A673 (cell line): ENCODE measurements around the gene TTC34. TPM values are rescaled to one million over a fixed set of nuclear protein-coding genes. Genes with fewer than 3 reads are reported as not detected.

Experiments
- BruUV-seq: library from RNA; stranded (reverse); fragments of 400-500 nt; replicated peaks from 2 replicates; lab custom pipeline; 2021; lab: Mats Ljungman, UMichigan
- CTCF ChIA-PET: fragments of 300-600 bp; sonication (Branson Sonifier 250); formaldehyde crosslinking; loops from one replicate; lab custom pipeline; 2022; ENCODE audit warnings: antibody characterized with exemption; lab: Charles Lee
- POLR2A ChIA-PET: fragments of 300-600 bp; sonication (Branson Sonifier 250); formaldehyde crosslinking; loops from one replicate; lab custom pipeline; 2022; ENCODE audit warnings: antibody characterized with exemption; ENCODE audit not compliant: low non-redundant PET; lab: Charles Lee
- DNase-seq: peaks from one replicate; pipeline ENCODE4 v3.0.0-alpha.2; 2015; ENCODE audit warnings: low spot score
- H3K27ac ChIP-seq: fragments of 200-600 bp; sonication (generic); 2 replicates; pipeline ENCODE4 v1.5.1; 2016; ENCODE audit warnings: mixed run types, low read depth, mild to moderate bottlenecking, mixed read lengths, antibody characterized with exemption, low read length; ENCODE audit not compliant: poor library complexity, severe bottlenecking
- H3K27me3 ChIP-seq: fragments of 200-600 bp; sonication (generic); replicated peaks from 2 replicates; pipeline ENCODE4 v1.6.1; 2017; ENCODE audit warnings: mixed run types, low read depth, mild to moderate bottlenecking, mixed read lengths, antibody characterized with exemption, low read length; ENCODE audit not compliant: insufficient read depth, poor library complexity
- H3K36me3 ChIP-seq: fragments of 200-600 bp; sonication (generic); 2 replicates; pipeline ENCODE4 v1.6.1; 2016; ENCODE audit warnings: mixed run types, mild to moderate bottlenecking, mixed read lengths, antibody characterized with exemption, low read length; ENCODE audit not compliant: insufficient read depth, poor library complexity, severe bottlenecking
- H3K4me1 ChIP-seq: fragments of 200-600 bp; sonication (generic); 2 replicates; pipeline ENCODE4 v1.6.1; 2017; ENCODE audit warnings: mixed run types, mild to moderate bottlenecking, mixed read lengths, antibody characterized with exemption, low read length; ENCODE audit not compliant: insufficient read depth, poor library complexity, severe bottlenecking
- H3K4me3 ChIP-seq: fragments of 200-600 bp; sonication (generic); 2 replicates; pipeline ENCODE4 v1.5.1; 2016; ENCODE audit warnings: low read depth, mixed run types, mild to moderate bottlenecking, mixed read lengths, low read length; ENCODE audit not compliant: poor library complexity, severe bottlenecking
- H3K9me3 ChIP-seq: fragments of 200-600 bp; sonication (generic); 2 replicates; pipeline ENCODE4 v1.6.1; 2016; ENCODE audit warnings: mixed run types, low read depth, mild to moderate bottlenecking, mixed read lengths, antibody characterized with exemption, low read length; ENCODE audit not compliant: poor library complexity, severe bottlenecking
- CTCF ChIP-seq: fragments of 300-800, 200-600 bp; sonication (generic); conservative IDR thresholded peaks from 2 replicates; pipeline ENCODE4 v1.5.1; 2017; ENCODE audit warnings: low read depth, mild to moderate bottlenecking, antibody characterized with exemption, low read length, moderate library complexity, mixed read lengths
- EZH2 ChIP-seq: fragments of 200-600 bp; sonication (generic); IDR thresholded peaks from 2 replicates; pipeline ENCODE4 v1.6.1; 2017; ENCODE audit warnings: borderline replicate concordance, low read depth, mild to moderate bottlenecking, mixed read lengths, antibody characterized with exemption, low read length; ENCODE audit not compliant: poor library complexity, severe bottlenecking
- intact Hi-C: fragments of 100-400 bp; cut with micrococcal nuclease; formaldehyde crosslinking; loops from one replicate; pipeline ENCODE4 v1.10.0; 2022; ENCODE audit not compliant: unreplicated experiment
- total RNA-seq: library from RNA; stranded (reverse); gene quantifications from 2 replicates; pipeline ENCODE4 v1.2.3, GENCODE V29; 2021

The TTC34 gene
- total RNA-seq, 1 experiment from 2014 or later, result 0.84 TPM

- no peaks in the 10 kb centered on the region for H3K9me3 ChIP-seq
- no peaks in the 10 kb centered on the region for H3K36me3 ChIP-seq
- no peaks in the 10 kb centered on the region for H3K27me3 ChIP-seq
- no peak overlapping the region for H3K27ac ChIP-seq
- intact Hi-C loops, result loop anchor here (10.0 kb wide), 1 partner anchor 605 kb away; no protein-coding TSS in a partner anchor
- CTCF ChIA-PET, result no interaction called here
- no peak overlapping the region for H3K4me3 ChIP-seq
- no peak for TF ChIP-seq EZH2
- no peak for TF ChIP-seq CTCF
- BruUV-seq, result no TSS peak
- H3K4me1 ChIP-seq, result no peaks in the 10 kb centered on the region
- POLR2A ChIA-PET, result no interaction called here
- no peak for DNase-seq
These were observed 18.6 kb upstream of the TTC34 start for GRCh38 chr1:2819831-2820730.

GRCh38 chr1:2819429-2819828, 17.9 kb upstream of the TTC34 start:
- no peak overlapping the region for H3K4me3 ChIP-seq
- intact Hi-C loops, result no loop called here
- H3K4me1 ChIP-seq, result no peaks in the 10 kb centered on the region
- ChIA-PET CTCF (no interaction called here), POLR2A (no interaction called here)
- no peak overlapping the region for H3K27ac ChIP-seq
- no peaks in the 10 kb centered on the region for H3K36me3 ChIP-seq
- H3K27me3 ChIP-seq, result no peaks in the 10 kb centered on the region
- no peaks in the 10 kb centered on the region for H3K9me3 ChIP-seq
- DNase-seq, result no peak
- no TSS peak for BruUV-seq
- TF ChIP-seq CTCF, result no peak
- TF ChIP-seq EZH2, result no peak

GRCh38 chr1:2817784-2818564, 16.5 kb upstream of the TTC34 start:
- H3K36me3 ChIP-seq, result no peaks in the 10 kb centered on the region
- no TSS peak for BruUV-seq
- intact Hi-C loops, result no loop called here
- no peak overlapping the region for H3K4me3 ChIP-seq
- H3K27ac ChIP-seq, result no peak overlapping the region
- ChIA-PET CTCF (no interaction called here), POLR2A (no interaction called here)
- H3K4me1 ChIP-seq, result no peaks in the 10 kb centered on the region
- H3K9me3 ChIP-seq, result no peaks in the 10 kb centered on the region
- no peak for TF ChIP-seq CTCF
- TF ChIP-seq EZH2, result no peak
- H3K27me3 ChIP-seq, result no peaks in the 10 kb centered on the region
- DNase-seq, result no peak
